H9 (cell line): ENCODE results near the gene F2R. TPM values are rescaled to one million over a fixed set of nuclear protein-coding genes. Genes with fewer than 3 reads are reported as not detected.
A peak's percentile ranks its signal among the peaks of the same experiment; 100 is the strongest.

Experiments
- DNase-seq: peaks from one replicate; pipeline ENCODE4 v3.0.0-alpha.2; 2017
- H2AFZ ChIP-seq: one replicate; pipeline ENCODE4 v1.6.1; 2013; ENCODE audit warnings: mild to moderate bottlenecking, low read length, control low read depth, moderate library complexity
- H2AK5ac ChIP-seq: 2 replicates; pipeline ENCODE4 v1.6.1; 2013; ENCODE audit warnings: low read length, control low read depth, mixed read lengths; ENCODE audit not compliant: insufficient read length
- H2BK120ac ChIP-seq: one replicate; pipeline ENCODE4 v1.6.1; 2013; ENCODE audit warnings: low read depth, mild to moderate bottlenecking, low read length, control low read depth, inconsistent platforms; ENCODE audit not compliant: poor library complexity, severe bottlenecking
- H2BK12ac ChIP-seq: 2 replicates; pipeline ENCODE4 v1.6.1; 2013; ENCODE audit warnings: low read length, control low read depth, mixed read lengths, low read depth; ENCODE audit not compliant: insufficient read length
- H2BK15ac ChIP-seq: 2 replicates; pipeline ENCODE4 v1.6.1; 2013; ENCODE audit warnings: low read depth, low read length, control low read depth
- H2BK20ac ChIP-seq: one replicate; pipeline ENCODE4 v1.6.1; 2013; ENCODE audit warnings: low read depth, mild to moderate bottlenecking, low read length, control low read depth, inconsistent platforms; ENCODE audit not compliant: poor library complexity, severe bottlenecking
- H2BK5ac ChIP-seq: 2 replicates; pipeline ENCODE4 v1.6.1; 2013; ENCODE audit warnings: low read length, control low read depth, mixed read lengths; ENCODE audit not compliant: insufficient read length
- H3K14ac ChIP-seq: 2 replicates; pipeline ENCODE4 v1.6.1; 2013; ENCODE audit warnings: low read length, control low read depth; ENCODE audit not compliant: insufficient read depth
- H3K18ac ChIP-seq: 2 replicates; pipeline ENCODE4 v1.6.1; 2013; ENCODE audit warnings: low read depth, mild to moderate bottlenecking, mixed read lengths, low read length, control low read depth; ENCODE audit not compliant: insufficient read length
- H3K23ac ChIP-seq: 2 replicates; pipeline ENCODE4 v1.6.1; 2013; ENCODE audit warnings: low read length, control low read depth, mixed read lengths, low read depth; ENCODE audit not compliant: insufficient read length
- H3K23me2 ChIP-seq: 2 replicates; pipeline ENCODE4 v1.6.1; 2013; ENCODE audit warnings: low read depth, mild to moderate bottlenecking, mixed read lengths, low read length, control low read depth; ENCODE audit not compliant: insufficient read length, poor library complexity, severe bottlenecking
- H3K27ac ChIP-seq: 2 replicates; pipeline ENCODE4 v1.5.1; 2013; ENCODE audit warnings: low read length, control low read depth, mixed read lengths, low read depth; ENCODE audit not compliant: insufficient read length
- H3K27me3 ChIP-seq: 2 replicates; pipeline ENCODE4 v1.6.1; 2013; ENCODE audit warnings: low read length, control low read depth, inconsistent platforms; ENCODE audit not compliant: insufficient read depth
- H3K4ac ChIP-seq: 2 replicates; pipeline ENCODE4 v1.6.1; 2013; ENCODE audit warnings: low read depth, mild to moderate bottlenecking, control low read depth, inconsistent platforms, low read length, moderate library complexity
- H3K4me1 ChIP-seq: 2 replicates; pipeline ENCODE4 v1.6.1; 2013; ENCODE audit warnings: low read length, control low read depth, inconsistent platforms; ENCODE audit not compliant: insufficient read depth
- H3K4me2 ChIP-seq: 2 replicates; pipeline ENCODE4 v1.6.1; 2013; ENCODE audit warnings: low read length, control low read depth, mixed read lengths; ENCODE audit not compliant: insufficient read length, insufficient read depth
- H3K56ac ChIP-seq: 2 replicates; pipeline ENCODE4 v1.6.1; 2013; ENCODE audit warnings: low read depth, mild to moderate bottlenecking, mixed read lengths, low read length, control low read depth; ENCODE audit not compliant: insufficient read length
- H3K79me1 ChIP-seq: 2 replicates; pipeline ENCODE4 v1.6.1; 2013; ENCODE audit warnings: low read depth, mild to moderate bottlenecking, moderate library complexity, low read length, control low read depth, inconsistent platforms; ENCODE audit not compliant: insufficient read depth, poor library complexity, severe bottlenecking
- H3K79me2 ChIP-seq: 2 replicates; pipeline ENCODE4 v1.6.1; 2013; ENCODE audit warnings: low read length, control low read depth, inconsistent platforms; ENCODE audit not compliant: insufficient read depth
- H3K9ac ChIP-seq: 2 replicates; pipeline ENCODE4 v1.6.1; 2013; ENCODE audit warnings: low read length, control low read depth, mixed read lengths; ENCODE audit not compliant: insufficient read length; ENCODE audit errors: extremely low read depth
- H3K9me3 ChIP-seq: one replicate; pipeline ENCODE4 v1.6.1; 2013; ENCODE audit warnings: low read depth, low read length, inconsistent platforms; ENCODE audit not compliant: control insufficient read depth
- H3T11ph ChIP-seq: one replicate; pipeline ENCODE4 v1.6.1; 2013; ENCODE audit warnings: mild to moderate bottlenecking, low read length, control low read depth, inconsistent platforms
- H4K20me1 ChIP-seq: one replicate; pipeline ENCODE4 v1.6.1; 2013; ENCODE audit not compliant: control insufficient read depth, insufficient read length, insufficient read depth
- H4K5ac ChIP-seq: 2 replicates; pipeline ENCODE4 v1.6.1; 2013; ENCODE audit warnings: low read depth, mild to moderate bottlenecking, mixed read lengths, low read length, control low read depth; ENCODE audit not compliant: insufficient read length
- H4K8ac ChIP-seq: replicated peaks from 2 replicates; pipeline ENCODE4 v1.6.1; 2013; ENCODE audit warnings: low read length, control low read depth, mixed read lengths, low read depth; ENCODE audit not compliant: insufficient read length
- H4K91ac ChIP-seq: 2 replicates; pipeline ENCODE4 v1.6.1; 2013; ENCODE audit warnings: low read depth, mild to moderate bottlenecking, moderate library complexity, mixed read lengths, low read length, control low read depth; ENCODE audit not compliant: insufficient read length
- H3K27ac Mint-ChIP-seq, 3 experiments: 2 replicates in 2 of 3; 3 replicates in 1 of 3; pipeline ENCODE4 v1.8.0; 2020 to 2021; ENCODE audit warnings: mixed read lengths in 3 of 3, mild to moderate bottlenecking in 1 of 3, moderate library complexity in 1 of 3
- H3K27me3 Mint-ChIP-seq: 2 replicates; pipeline ENCODE4 v1.8.0; 2021; ENCODE audit warnings: low read depth, mild to moderate bottlenecking, moderate library complexity, mixed read lengths
- H3K36me3 Mint-ChIP-seq, 3 experiments: 2 replicates in 2 of 3; 3 replicates in 1 of 3; pipeline ENCODE4 v1.8.0; 2020 to 2021; ENCODE audit warnings: low read depth in 3 of 3, mixed read lengths in 3 of 3; ENCODE audit not compliant: insufficient read depth in 1 of 3
- H3K4me1 Mint-ChIP-seq, 2 experiments: 2 replicates each; pipeline ENCODE4 v1.8.0; 2020; ENCODE audit warnings: mixed read lengths in 2 of 2
- H3K4me3 Mint-ChIP-seq, 2 experiments: 2 replicates in 1 of 2; 3 replicates in 1 of 2; pipeline ENCODE4 v1.8.0; 2020 to 2021; ENCODE audit warnings: mild to moderate bottlenecking in 2 of 2, mixed read lengths in 2 of 2, moderate library complexity in 1 of 2
- H3K9me3 Mint-ChIP-seq, 2 experiments: 2 replicates in 1 of 2; 3 replicates in 1 of 2; pipeline ENCODE4 v1.8.0; 2020; ENCODE audit warnings: mild to moderate bottlenecking in 2 of 2, mixed read lengths in 2 of 2, moderate library complexity in 1 of 2
- WGBS: extraction: QIAGEN DNeasy Blood & Tissue Kit; methylation state at CpG from one replicate; pipeline ENCODE4 v1.1.7; 2013; ENCODE audit warnings: missing lambda C conversion rate, low lambda C conversion rate, mixed read lengths; ENCODE audit not compliant: insufficient read length; ENCODE audit errors: extremely low coverage; 5-methylcytosine and 5-hydroxymethylcytosine counted together
- total RNA-seq: library from RNA; stranded (reverse); gene quantifications from 2 replicates; pipeline ENCODE4 v1.2.1, GENCODE V29; 2021
- TF ChIP-seq, protein P1 (sequence below): fragments of 200-600 bp; sonication (generic); conservative IDR thresholded peaks from 3 replicates; pipeline ENCODE4 v1.8.0; 2021; ENCODE audit warnings: antibody characterized with exemption, mild to moderate bottlenecking

F2R gene
- total RNA-seq, 1 experiment from 2014 or later, result 14.8 TPM

DNA sequence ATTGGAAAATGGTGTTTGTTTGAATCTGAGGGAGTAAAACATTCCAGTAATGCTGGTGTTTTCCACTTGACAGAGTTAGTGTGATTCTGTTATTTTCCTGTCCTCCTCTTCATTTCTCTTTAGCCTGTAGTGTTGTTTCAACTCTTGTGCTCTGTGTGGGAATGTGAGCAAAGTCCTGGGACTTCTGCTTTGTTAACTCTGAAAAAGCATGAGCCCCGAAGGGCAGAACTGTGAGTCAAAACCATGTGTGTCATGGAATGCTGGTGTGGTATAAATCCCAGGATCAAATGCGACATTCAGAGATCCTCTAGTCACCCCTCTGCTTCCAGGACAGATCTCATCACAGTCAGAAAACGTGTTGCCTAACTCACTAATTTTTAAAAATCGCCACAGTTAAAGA lies 8.9 kb downstream of the F2R start:
- no peak overlapping the region for H4K8ac ChIP-seq
- H2BK20ac ChIP-seq, result peak overlapping the region; percentile 83
- H3K23me2 ChIP-seq, result no peaks in the 10 kb centered on the region
- TF ChIP-seq, protein P1, sequence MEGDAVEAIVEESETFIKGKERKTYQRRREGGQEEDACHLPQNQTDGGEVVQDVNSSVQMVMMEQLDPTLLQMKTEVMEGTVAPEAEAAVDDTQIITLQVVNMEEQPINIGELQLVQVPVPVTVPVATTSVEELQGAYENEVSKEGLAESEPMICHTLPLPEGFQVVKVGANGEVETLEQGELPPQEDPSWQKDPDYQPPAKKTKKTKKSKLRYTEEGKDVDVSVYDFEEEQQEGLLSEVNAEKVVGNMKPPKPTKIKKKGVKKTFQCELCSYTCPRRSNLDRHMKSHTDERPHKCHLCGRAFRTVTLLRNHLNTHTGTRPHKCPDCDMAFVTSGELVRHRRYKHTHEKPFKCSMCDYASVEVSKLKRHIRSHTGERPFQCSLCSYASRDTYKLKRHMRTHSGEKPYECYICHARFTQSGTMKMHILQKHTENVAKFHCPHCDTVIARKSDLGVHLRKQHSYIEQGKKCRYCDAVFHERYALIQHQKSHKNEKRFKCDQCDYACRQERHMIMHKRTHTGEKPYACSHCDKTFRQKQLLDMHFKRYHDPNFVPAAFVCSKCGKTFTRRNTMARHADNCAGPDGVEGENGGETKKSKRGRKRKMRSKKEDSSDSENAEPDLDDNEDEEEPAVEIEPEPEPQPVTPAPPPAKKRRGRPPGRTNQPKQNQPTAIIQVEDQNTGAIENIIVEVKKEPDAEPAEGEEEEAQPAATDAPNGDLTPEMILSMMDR, result no peak
- no peak overlapping the region for H3K27ac ChIP-seq
- H3T11ph ChIP-seq, result no peak overlapping the region
- no peak overlapping the region for H2BK5ac ChIP-seq
- peaks cover 5% of the 10 kb centered on the region for H3K9me3 ChIP-seq
- no peak overlapping the region for H3K56ac ChIP-seq
- H3K4me1 ChIP-seq, result no peaks in the 10 kb centered on the region
- H2BK15ac ChIP-seq, result no peak overlapping the region
- H2AK5ac ChIP-seq, result no peak overlapping the region
- no peak overlapping the region for H3K4ac ChIP-seq
- Mint-ChIP-seq H3K27me3 (no peaks in the 10 kb centered on the region), H3K9me3 (peaks cover 16 to 18% of the 10 kb centered on the region in 2 experiments), H3K4me3 (no peak overlapping the region), H3K36me3 (peaks cover 16 to 27% (median 25%) of the 10 kb centered on the region in 3 experiments), H3K27ac (no peak overlapping the region), H3K4me1 (peaks cover 0 to 5% of the 10 kb centered on the region in 2 experiments; a peak in 2 of 4 replicates)
- peaks cover 6% of the 10 kb centered on the region for H3K79me1 ChIP-seq
- H4K5ac ChIP-seq, result no peak overlapping the region
- H3K27me3 ChIP-seq, result no peaks in the 10 kb centered on the region
- H2AFZ ChIP-seq, result no peak overlapping the region
- H3K79me2 ChIP-seq, result no peaks in the 10 kb centered on the region; the same call in 1 of the 2 replicates
- H2BK12ac ChIP-seq, result no peak overlapping the region
- H3K14ac ChIP-seq, result no peak overlapping the region
- H4K91ac ChIP-seq, result no peak overlapping the region
- H3K18ac ChIP-seq, result no peak overlapping the region
- DNase-seq, result no peak
- no peak overlapping the region for H2BK120ac ChIP-seq
- WGBS, result 100% methylated on average over 1 of the region's 4 CpGs
- H3K4me2 ChIP-seq, result no peak overlapping the region
- no peaks in the 10 kb centered on the region for H4K20me1 ChIP-seq
- H3K23ac ChIP-seq, result no peak overlapping the region
- H3K9ac ChIP-seq, result no peak overlapping the region
